HG03196 (cell line): ENCODE measurements around the gene VASH1.

Source experiments
- ATAC-seq: cut with Tn5 transposase; IDR thresholded peaks from one replicate; pipeline ENCODE4 v1.9.1; 2021; ENCODE audit not compliant: unreplicated experiment

The VASH1 gene

DNA sequence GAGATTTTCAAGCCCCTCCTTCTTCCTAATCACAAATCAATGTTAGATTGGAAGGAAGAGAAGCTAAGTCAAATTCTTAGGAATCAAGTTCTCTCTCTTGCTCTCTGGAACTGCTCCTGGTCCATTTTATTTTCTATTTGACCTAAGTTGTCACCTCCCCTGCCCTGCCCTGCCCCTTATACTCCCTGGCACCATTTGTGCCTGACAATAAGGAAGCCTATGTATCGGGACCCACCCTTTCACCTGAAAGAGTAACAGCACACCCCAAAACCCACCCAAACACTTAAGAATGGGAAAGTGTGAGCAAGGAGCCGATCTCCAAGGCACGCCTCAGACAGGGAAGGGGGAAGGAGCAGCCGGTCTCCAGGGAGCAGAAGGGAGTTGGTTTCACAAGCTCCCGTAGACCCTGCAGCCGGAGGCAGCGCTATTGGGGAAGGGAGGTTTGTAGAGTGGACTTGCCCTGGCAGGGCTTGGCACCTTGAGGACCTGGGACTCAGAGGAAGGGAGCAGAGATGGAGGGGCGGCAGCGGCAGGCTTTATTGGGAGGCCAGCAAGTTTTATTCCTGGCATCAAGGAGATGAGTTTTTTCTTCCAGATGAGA lies 66.5 kb downstream of the VASH1 start:
- ATAC-seq, result no peak

DNA sequence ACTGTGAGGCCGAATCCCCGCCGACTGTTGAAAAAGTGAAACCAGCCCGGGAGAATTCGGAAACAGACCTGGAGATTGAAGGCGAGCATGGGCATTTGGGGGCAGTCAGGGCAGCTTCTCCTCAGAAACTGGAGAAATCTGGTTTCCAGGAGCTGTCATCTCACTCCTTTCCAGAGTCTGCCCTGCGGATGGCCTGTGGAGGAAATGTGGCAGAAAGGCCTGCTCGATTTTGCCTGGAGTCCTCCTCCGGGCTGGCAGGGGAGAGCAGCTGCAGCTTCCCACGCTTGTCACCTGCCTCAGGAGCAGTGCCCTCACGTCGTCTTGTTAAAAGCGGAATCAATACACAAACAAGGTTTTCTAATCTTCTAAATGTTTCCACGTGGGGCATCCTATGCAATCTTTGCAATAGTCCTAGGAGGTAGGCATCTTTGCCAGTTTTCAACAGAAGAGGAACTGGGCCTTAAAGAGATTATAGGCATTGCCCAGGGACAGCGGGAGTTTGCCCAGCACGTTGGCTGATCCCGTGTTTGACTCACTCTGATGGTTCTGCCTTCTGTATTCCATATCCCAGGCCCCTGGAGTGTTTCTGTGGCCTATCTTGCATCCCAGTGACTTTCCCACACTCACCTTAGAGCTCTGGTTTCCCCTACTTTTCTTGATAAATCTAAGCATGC lies 67.2 kb downstream of the VASH1 start:
- no peak for ATAC-seq

DNA sequence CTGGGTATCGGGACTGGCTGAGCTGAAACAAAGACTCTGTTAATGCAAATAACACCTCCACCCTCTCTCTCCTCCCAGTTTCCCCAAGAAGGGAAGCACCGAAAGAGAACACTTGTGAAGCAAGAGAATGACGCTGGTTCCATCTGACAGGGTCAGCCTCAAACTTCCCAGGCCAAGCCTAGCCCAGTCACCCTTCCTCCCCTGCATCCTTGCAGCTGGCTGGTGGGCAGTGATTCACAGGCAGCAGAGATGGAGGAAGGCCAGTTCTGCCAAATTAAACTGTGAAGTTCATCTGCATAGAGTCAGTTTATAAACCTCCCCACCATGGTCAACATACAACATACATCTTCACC lies 67.7 kb downstream of the VASH1 start:
- ATAC-seq, result no peak

DNA sequence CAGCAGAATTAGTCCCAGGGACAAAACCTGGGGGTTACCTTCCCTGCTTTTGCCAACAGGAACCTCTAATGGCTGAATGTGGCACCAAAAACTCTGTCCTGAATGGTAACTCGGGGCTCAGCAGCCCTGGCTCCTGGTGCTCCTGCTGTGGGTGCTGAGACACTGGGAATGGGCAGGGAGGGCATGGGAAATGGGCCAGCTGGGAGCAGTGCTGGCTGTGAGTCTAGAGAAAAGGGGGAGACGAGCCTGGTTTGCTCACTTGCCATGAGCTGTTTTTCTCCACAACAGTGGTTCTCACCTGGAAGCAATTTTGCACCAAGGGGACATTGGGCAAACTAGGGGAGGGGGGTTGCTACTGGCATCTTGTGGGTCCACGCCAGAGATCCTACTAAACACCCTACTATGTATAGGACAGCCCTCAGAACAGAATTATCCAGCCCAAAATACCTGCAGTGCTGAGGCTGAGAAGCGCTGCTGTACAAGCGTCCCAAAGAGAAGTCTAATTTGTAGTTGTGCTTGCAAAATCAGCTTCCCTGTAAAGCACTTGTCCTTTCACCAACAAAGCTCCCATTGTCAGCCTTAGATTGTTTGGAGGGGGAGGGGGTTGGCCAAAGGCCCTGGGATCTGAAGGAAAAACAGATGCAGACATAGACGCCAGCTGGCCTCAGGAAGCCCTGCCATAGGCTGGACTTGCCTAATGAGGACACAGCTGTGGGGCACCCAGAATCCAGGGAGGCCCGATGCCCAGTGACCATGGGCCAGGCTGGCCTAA lies 68.6 kb downstream of the VASH1 start:
- ATAC-seq, result no peak

DNA sequence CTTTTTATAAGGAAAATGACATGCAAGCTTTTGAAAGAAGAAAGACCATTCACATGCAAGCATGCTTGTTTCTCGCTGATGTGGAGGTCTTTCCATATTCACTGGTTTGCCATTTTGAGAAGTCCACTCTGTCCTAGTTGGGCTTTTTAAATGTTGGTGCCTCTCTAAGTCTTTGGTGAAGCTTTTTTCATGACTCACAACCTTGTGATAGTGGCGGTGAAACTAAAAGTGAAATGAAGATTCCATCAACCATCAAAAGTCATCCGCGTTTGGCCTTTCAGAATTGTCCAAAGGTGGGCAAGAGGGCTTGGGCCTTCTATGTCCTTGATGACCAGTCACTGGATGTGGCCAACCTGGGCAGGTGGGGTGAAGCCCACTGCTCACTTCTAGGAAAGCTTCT lies 69.3 kb downstream of the VASH1 start:
- ATAC-seq, result no peak

DNA sequence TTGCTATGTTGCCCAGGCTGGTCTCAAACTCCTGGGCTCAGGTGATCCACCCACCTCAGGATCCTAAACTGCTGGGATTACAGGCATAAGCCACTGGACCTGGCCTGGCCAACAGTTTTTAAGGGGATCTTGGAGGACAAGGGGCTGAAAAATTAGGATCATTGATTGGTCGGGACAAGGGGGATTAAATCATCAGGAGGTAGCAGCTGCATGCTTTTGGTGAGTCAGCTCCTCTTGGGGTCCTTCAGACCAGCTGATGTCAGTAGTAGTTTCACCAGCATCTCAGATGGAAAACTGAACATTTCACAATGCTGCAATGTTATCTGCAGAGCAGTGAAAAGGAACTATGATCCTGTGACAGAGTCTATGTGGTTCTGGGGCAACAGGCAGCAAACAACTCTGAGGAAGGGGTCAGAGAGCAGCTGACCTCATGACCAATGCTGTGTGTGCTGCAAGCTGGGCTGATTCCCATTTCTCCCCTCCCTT lies 71.3 kb downstream of the VASH1 start:
- ATAC-seq, result no peak
